PC-3 (cell line): ENCODE results near the gene KCTD16.

Experiments used
- CTCF ChIP-seq: fragments of 300-600 bp; sonication (generic); conservative IDR thresholded peaks from 2 replicates; pipeline ENCODE4 v1.5.1; 2017; ENCODE audit warnings: antibody characterized with exemption, low read depth, mild to moderate bottlenecking, low read length
- EZH2 ChIP-seq: fragments of 300-600 bp; sonication (generic); IDR thresholded peaks from one replicate; pipeline ENCODE4 v1.6.1; 2017; ENCODE audit warnings: antibody characterized with exemption, mild to moderate bottlenecking, low read length; ENCODE audit not compliant: unreplicated experiment
- EZH2phosphoT487 ChIP-seq: fragments of 300-600 bp; sonication (generic); IDR thresholded peaks from 2 replicates; pipeline ENCODE4 v1.6.1; 2018; ENCODE audit warnings: mild to moderate bottlenecking, antibody characterized with exemption, low read length, borderline replicate concordance

- TF ChIP-seq CTCF, result no peak
- TF ChIP-seq EZH2, result no peak
- no peak for TF ChIP-seq EZH2phosphoT487
These were observed 114.3 kb downstream of the KCTD16 start for GRCh38 chr5:144284931-144285502.
